ENCODE measurements around the gene MAFG. TPM values are rescaled to one million over a fixed set of nuclear protein-coding genes. Genes with fewer than 3 reads are reported as not detected.

The MAFG gene
- polyA plus RNA-seq, 6 donors from 2014 or later, result 3.4 to 6.7 (median 4.7) TPM

- no peak for DNase-seq
Observed at GRCh38 chr17:81940538-81941483, 13.3 kb upstream of the MAFG start.

GRCh38 chr17:81939881-81940385 is 12.4 kb upstream of the MAFG start:
- H3K4me3 Mint-ChIP-seq, result no peak overlapping the region
- ATAC-seq (ENCODE audit: low read depth in 2 of 2) (no peak), DNase-seq (no peak)
- peaks cover 5 to 19% (median 7%) of the 10 kb centered on the region in 3 donors for H3K4me1 Mint-ChIP-seq
- no peaks in the 10 kb centered on the region for H3K9me3 Mint-ChIP-seq
- H3K36me3 Mint-ChIP-seq, result no peaks in the 10 kb centered on the region
- H3K27me3 Mint-ChIP-seq, result peaks cover 0 to 6% (median 0%) of the 10 kb centered on the region in 3 donors
- peak overlapping the region in 1 of 6 donors; percentile 38 for H3K27ac Mint-ChIP-seq

More at GRCh38 chr17:81940538-81941483, 13.3 kb upstream of the MAFG start:
- Mint-ChIP-seq H3K27ac (no peak overlapping the region), H3K9me3 (no peaks in the 10 kb centered on the region), H3K27me3 (peaks cover 0 to 6% (median 0%) of the 10 kb centered on the region in 3 donors), H3K4me1 (peaks cover 5 to 16% (median 7%) of the 10 kb centered on the region in 3 donors), H3K36me3 (no peaks in the 10 kb centered on the region), H3K4me3 (no peak overlapping the region)
- ATAC-seq (ENCODE audit: low read depth in 2 of 2), result no peak

GRCh38 chr17:81939218-81939617 is 11.7 kb upstream of the MAFG start:
- Mint-ChIP-seq H3K4me1 (peaks cover 5 to 19% (median 7%) of the 10 kb centered on the region in 3 donors), H3K9me3 (no peaks in the 10 kb centered on the region), H3K27me3 (peaks cover 0 to 6% (median 0%) of the 10 kb centered on the region in 3 donors), H3K27ac (peak overlapping the region in 1 of 6 donors; percentile 83), H3K4me3 (peak overlapping the region in 1 of 8 donors; percentile 77), H3K36me3 (no peaks in the 10 kb centered on the region)
- ATAC-seq (ENCODE audit: low read depth in 2 of 2), result no peak
- DNase-seq, result no peak

GRCh38 chr17:81935709-81936084 is 8.2 kb upstream of the MAFG start:
- no peak for DNase-seq
- Mint-ChIP-seq H3K27ac (peak overlapping the region in 1 of 6 donors; percentile 74), H3K36me3 (no peaks in the 10 kb centered on the region), H3K4me3 (peak overlapping the region in 7 of 8 donors; percentile 33 to 71 (median 45)), H3K9me3 (no peaks in the 10 kb centered on the region), H3K27me3 (peaks cover 0 to 21% (median 15%) of the 10 kb centered on the region in 3 donors), H3K4me1 (peaks cover 5 to 22% (median 12%) of the 10 kb centered on the region in 3 donors)
- ATAC-seq (ENCODE audit: low read depth in 2 of 2), result no peak

GRCh38 chr17:81934850-81935708 is 7.5 kb upstream of the MAFG start:
- no peak for ATAC-seq (ENCODE audit: low read depth in 2 of 2)
- no peaks in the 10 kb centered on the region for H3K36me3 Mint-ChIP-seq
- H3K4me1 Mint-ChIP-seq, result peaks cover 5 to 22% (median 12%) of the 10 kb centered on the region in 3 donors
- H3K9me3 Mint-ChIP-seq, result no peaks in the 10 kb centered on the region
- DNase-seq, result no peak
- peaks cover 0 to 21% (median 15%) of the 10 kb centered on the region in 3 donors for H3K27me3 Mint-ChIP-seq
- H3K27ac Mint-ChIP-seq, result no peak overlapping the region
- peak overlapping the region in 5 of 8 donors; percentile 20 to 67 (median 45) for H3K4me3 Mint-ChIP-seq

- no peaks in the 10 kb centered on the region for H3K36me3 Mint-ChIP-seq
- H3K27me3 Mint-ChIP-seq, result peaks cover 0 to 29% (median 17%) of the 10 kb centered on the region in 3 donors
- DNase-seq, result no peak
- peak overlapping the region in 2 of 6 donors; percentile 12 to 54 for H3K27ac Mint-ChIP-seq
- peaks cover 5 to 22% (median 13%) of the 10 kb centered on the region in 3 donors for H3K4me1 Mint-ChIP-seq
- ATAC-seq (ENCODE audit: low read depth in 2 of 2), result no peak
- H3K9me3 Mint-ChIP-seq, result no peaks in the 10 kb centered on the region
- no peak overlapping the region for H3K4me3 Mint-ChIP-seq
Observed at GRCh38 chr17:81934098-81934757, 6.7 kb upstream of the MAFG start.

- Mint-ChIP-seq H3K4me1 (peaks cover 5 to 19% (median 19%) of the 10 kb centered on the region in 3 donors), H3K9me3 (no peaks in the 10 kb centered on the region), H3K4me3 (no peak overlapping the region), H3K27me3 (peaks cover 0 to 35% (median 20%) of the 10 kb centered on the region in 3 donors), H3K36me3 (no peaks in the 10 kb centered on the region), H3K27ac (no peak overlapping the region)
- DNase-seq, result no peak
- ATAC-seq (ENCODE audit: low read depth in 2 of 2), result no peak
Observed at GRCh38 chr17:81933178-81933699, 5.7 kb upstream of the MAFG start.

GRCh38 chr17:81932333-81932983 is 4.9 kb upstream of the MAFG start:
- Mint-ChIP-seq H3K4me1 (peaks cover 0 to 17% (median 13%) of the 10 kb centered on the region in 3 donors), H3K9me3 (no peaks in the 10 kb centered on the region), H3K36me3 (no peaks in the 10 kb centered on the region), H3K27ac (no peak overlapping the region), H3K27me3 (peaks cover 0 to 35% (median 20%) of the 10 kb centered on the region in 3 donors), H3K4me3 (no peak overlapping the region)
- ATAC-seq (ENCODE audit: low read depth in 2 of 2) (no peak), DNase-seq (no peak)

GRCh38 chr17:81931557-81932332 is 4.2 kb upstream of the MAFG start:
- no peak for DNase-seq
- H3K36me3 Mint-ChIP-seq, result no peaks in the 10 kb centered on the region
- peaks cover 0 to 35% (median 20%) of the 10 kb centered on the region in 3 donors for H3K27me3 Mint-ChIP-seq
- peak overlapping the region in 1 of 8 donors; percentile 26 for H3K4me3 Mint-ChIP-seq
- ATAC-seq (ENCODE audit: low read depth in 2 of 2), result no peak
- H3K9me3 Mint-ChIP-seq, result no peaks in the 10 kb centered on the region
- peaks cover 0 to 16% (median 12%) of the 10 kb centered on the region in 3 donors for H3K4me1 Mint-ChIP-seq
- H3K27ac Mint-ChIP-seq, result peak overlapping the region in 2 of 6 donors; percentile 14 to 42

- Mint-ChIP-seq H3K4me1 (peaks cover 5 to 22% (median 13%) of the 10 kb centered on the region in 3 donors), H3K27me3 (peaks cover 0 to 35% (median 20%) of the 10 kb centered on the region in 3 donors), H3K36me3 (no peaks in the 10 kb centered on the region), H3K27ac (peak overlapping the region in 1 of 6 donors; percentile 14), H3K4me3 (peak overlapping the region in 2 of 8 donors; percentile 16 to 62), H3K9me3 (no peaks in the 10 kb centered on the region)
- DNase-seq (no peak), ATAC-seq (ENCODE audit: low read depth in 2 of 2) (no peak)
Observed at GRCh38 chr17:81931189-81931556, 3.6 kb upstream of the MAFG start.

Data from naive B cell (primary cell).